Peyer's patch (tissue), 4 donors: ENCODE measurements around the gene PCDHGC5.

Source experiments
- CTCF ChIP-seq, 6 experiments: fragments of 450-650 bp in 4 of 6; fragments of 200-600 bp in 2 of 6; sonication (generic) in 1 of 6; IDR thresholded peaks; one replicate each; pipeline ENCODE4 v1.5.1; 2017 to 2019; ENCODE audit warnings: antibody characterized with exemption in 6 of 6, mild to moderate bottlenecking in 3 of 6, moderate library complexity in 1 of 6
- POLR2A ChIP-seq, 2 donors: fragments of 450-650 bp; IDR thresholded peaks; one replicate each; pipeline ENCODE4 v1.5.1; 2017; ENCODE audit warnings: antibody characterized with exemption in 2 of 2, mild to moderate bottlenecking in 2 of 2, moderate library complexity in 2 of 2

- no peak for TF ChIP-seq CTCF (IDR thresholded peaks at IDR 0.05)
- TF ChIP-seq POLR2A (IDR thresholded peaks at IDR 0.05): no peak
Observed at GRCh38 chr5:141512911-141513626, 24.2 kb downstream of the PCDHGC5 start.
